SK-N-SH treated with all-trans-retinoic acid at 6 μM for 48 hours (cell line): Measurements from ENCODE around the gene TROAP.

Experiments
- ARNTL ChIP-seq: fragments of 450-650 bp; formaldehyde crosslinking; IDR thresholded peaks from 2 replicates; pipeline ENCODE4 v1.5.0; 2020; ENCODE audit warnings: low read depth, mild to moderate bottlenecking, moderate library complexity, borderline replicate concordance
- CSDC2 ChIP-seq: fragments of 250-450 bp; sonication (Bioruptor Pico); IDR thresholded peaks from 2 replicates; pipeline ENCODE4 v1.5.0; 2020; ENCODE audit warnings: mild to moderate bottlenecking, moderate library complexity
- ESRRG ChIP-seq: fragments of 250-450 bp; sonication (Bioruptor Pico); IDR thresholded peaks from 2 replicates; pipeline ENCODE4 v1.6.1; 2021; ENCODE audit warnings: mild to moderate bottlenecking
- OSR1 ChIP-seq: fragments of 250-450 bp; sonication (Bioruptor Pico); IDR thresholded peaks from 2 replicates; pipeline ENCODE4 v1.8.0; 2022; ENCODE audit warnings: moderate library complexity, mild to moderate bottlenecking, inconsistent platforms
- PATZ1 ChIP-seq: fragments of 250-450 bp; sonication (Bioruptor Pico); IDR thresholded peaks from 2 replicates; pipeline ENCODE4 v1.8.0; 2020; ENCODE audit warnings: mild to moderate bottlenecking, moderate library complexity, borderline replicate concordance
- PPARA ChIP-seq: fragments of 250-450 bp; sonication (Bioruptor Pico); IDR thresholded peaks from 2 replicates; pipeline ENCODE4 v1.5.0; 2020; ENCODE audit warnings: mild to moderate bottlenecking, borderline replicate concordance
- SNAI2 ChIP-seq: fragments of 250-450 bp; sonication (Bioruptor Pico); IDR thresholded peaks from 2 replicates; pipeline ENCODE4 v1.5.0; 2020; ENCODE audit warnings: mild to moderate bottlenecking, moderate library complexity
- TOX ChIP-seq: fragments of 250-450 bp; sonication (Bioruptor Pico); IDR thresholded peaks from 2 replicates; pipeline ENCODE4 v1.8.0; 2021; ENCODE audit warnings: mild to moderate bottlenecking, moderate library complexity, borderline replicate concordance
- TSHZ2 ChIP-seq: fragments of 250-450 bp; sonication (Bioruptor Pico); IDR thresholded peaks from 2 replicates; pipeline ENCODE4 v1.5.0; 2020; ENCODE audit warnings: mild to moderate bottlenecking, moderate library complexity
- ZFP3 ChIP-seq: fragments of 250-450 bp; sonication (Bioruptor Pico); IDR thresholded peaks from 2 replicates; pipeline ENCODE4 v1.5.0; 2020; ENCODE audit warnings: mild to moderate bottlenecking, moderate library complexity
- ZFP30 ChIP-seq: fragments of 450-650 bp; formaldehyde crosslinking; IDR thresholded peaks from 2 replicates; pipeline ENCODE4 v1.5.0; 2022; ENCODE audit warnings: mild to moderate bottlenecking, moderate library complexity

GRCh38 chr12:49366096-49366651 is 43.1 kb downstream of the TROAP start:
- TF ChIP-seq ZFP3 (no peak), SNAI2 (CRISPR knock-in tag) (no peak), ZFP30 (CRISPR knock-in tag) (no peak), TSHZ2 (CRISPR knock-in tag) (no peak), OSR1 (no peak), CSDC2 (CRISPR knock-in tag) (no peak), PATZ1 (CRISPR knock-in tag) (no peak), ARNTL (CRISPR knock-in tag) (no peak), ESRRG (CRISPR knock-in tag) (no peak), PPARA (no peak), TOX (no peak)
